ENCODE measurements around the gene NKAIN1.
"Not testable (repeated sequence)": the region's sequence is repeated elsewhere in the genome, so short reads cannot be mapped to it uniquely, and the experiment has no call there.

The NKAIN1 gene

DNA sequence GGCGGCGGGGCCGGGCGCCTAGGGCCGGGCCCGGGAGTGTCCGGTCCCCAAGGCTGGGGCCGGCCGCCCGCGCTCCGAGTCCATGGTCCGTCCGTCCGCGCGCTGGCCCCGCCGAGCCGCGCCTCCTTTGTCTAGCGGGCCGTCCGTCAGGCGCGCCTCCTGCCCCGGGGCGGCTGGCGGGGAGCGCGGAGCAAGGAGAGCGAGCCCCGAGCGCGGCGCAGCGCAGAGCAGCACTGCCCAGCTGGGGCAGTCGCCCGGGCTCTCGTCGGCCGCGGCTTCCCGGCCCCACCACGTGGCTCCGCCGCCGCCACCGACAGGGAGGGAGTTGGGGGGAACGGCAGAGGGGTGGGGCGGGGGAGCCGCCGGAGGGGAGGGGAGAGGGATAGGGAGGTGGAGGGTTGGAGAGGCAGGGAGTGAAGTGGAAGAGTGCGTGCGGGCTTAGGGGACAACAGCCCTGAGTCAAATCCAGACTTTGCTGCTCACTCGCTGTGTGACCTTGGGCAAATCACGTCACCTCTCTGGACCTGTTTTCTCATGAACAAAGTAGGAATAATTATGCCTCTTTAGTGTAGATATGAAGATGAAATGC lies at the start of gene NKAIN1:
TSS of gene NKAIN1 (minus strand) at position 235 of the 589 bp plus-strand sequence. CDS start 340 bp downstream, outside the sequence.
- H3K4me2 ChIP-seq (ENCODE audit: low read length), result peak within 1 kb of the TSS; percentile 53
- H3K9me3 ChIP-seq (ENCODE audit: control insufficient read depth, low read length), result no peaks in the 10 kb centered on the region
- H2AFZ ChIP-seq, result no peak within 1 kb of the TSS
- no peak within 1 kb of the TSS for H3K4me3 ChIP-seq (ENCODE audit: low read depth, low read length)
- H3K27me3 ChIP-seq (ENCODE audit: control insufficient read depth, insufficient read depth, low read length), result peaks cover 4% of the 10 kb centered on the region
- TF ChIP-seq, protein P1, sequence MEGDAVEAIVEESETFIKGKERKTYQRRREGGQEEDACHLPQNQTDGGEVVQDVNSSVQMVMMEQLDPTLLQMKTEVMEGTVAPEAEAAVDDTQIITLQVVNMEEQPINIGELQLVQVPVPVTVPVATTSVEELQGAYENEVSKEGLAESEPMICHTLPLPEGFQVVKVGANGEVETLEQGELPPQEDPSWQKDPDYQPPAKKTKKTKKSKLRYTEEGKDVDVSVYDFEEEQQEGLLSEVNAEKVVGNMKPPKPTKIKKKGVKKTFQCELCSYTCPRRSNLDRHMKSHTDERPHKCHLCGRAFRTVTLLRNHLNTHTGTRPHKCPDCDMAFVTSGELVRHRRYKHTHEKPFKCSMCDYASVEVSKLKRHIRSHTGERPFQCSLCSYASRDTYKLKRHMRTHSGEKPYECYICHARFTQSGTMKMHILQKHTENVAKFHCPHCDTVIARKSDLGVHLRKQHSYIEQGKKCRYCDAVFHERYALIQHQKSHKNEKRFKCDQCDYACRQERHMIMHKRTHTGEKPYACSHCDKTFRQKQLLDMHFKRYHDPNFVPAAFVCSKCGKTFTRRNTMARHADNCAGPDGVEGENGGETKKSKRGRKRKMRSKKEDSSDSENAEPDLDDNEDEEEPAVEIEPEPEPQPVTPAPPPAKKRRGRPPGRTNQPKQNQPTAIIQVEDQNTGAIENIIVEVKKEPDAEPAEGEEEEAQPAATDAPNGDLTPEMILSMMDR (IDR thresholded peaks at IDR 0.05), result no peak
- no peak within 1 kb of the TSS for H3K9ac ChIP-seq
- no peak within 1 kb of the TSS for H3K27ac ChIP-seq
- H3K4me1 ChIP-seq, result no peaks in the 10 kb centered on the region
- no peaks in the 10 kb centered on the region for H3K79me2 ChIP-seq
- no peaks in the 10 kb centered on the region for H3K36me3 ChIP-seq (ENCODE audit: control insufficient read depth, insufficient read depth, low read length)

DNA sequence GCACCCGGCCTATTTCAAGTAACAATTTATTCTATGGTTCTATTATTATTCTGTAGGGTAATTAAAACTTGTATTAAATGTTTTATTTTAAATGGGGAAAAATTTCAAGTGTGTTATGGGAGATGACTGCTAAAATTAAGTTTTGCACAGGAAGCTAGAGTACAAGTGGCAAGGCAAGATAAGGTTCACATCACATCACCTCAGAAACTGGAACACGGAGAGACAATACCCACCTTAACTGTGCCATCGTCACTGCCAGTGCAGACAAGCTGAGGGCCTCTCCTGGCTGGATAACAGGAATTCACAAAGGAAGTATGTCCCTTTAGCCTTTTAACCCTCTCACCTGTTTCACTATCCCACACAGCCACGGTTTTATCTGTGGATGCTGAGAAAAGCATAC lies 49.3 kb upstream of the NKAIN1 start:
- Histone ChIP-seq H3K4me3 (ENCODE audit: low read depth, low read length) (no peak overlapping the region), H3K4me1 (no peaks in the 10 kb centered on the region), H3K27me3 (ENCODE audit: control insufficient read depth, insufficient read depth, low read length) (no peaks in the 10 kb centered on the region), H3K9me3 (ENCODE audit: control insufficient read depth, low read length) (no peaks in the 10 kb centered on the region), H3K27ac (no peak overlapping the region), H2AFZ (no peak overlapping the region), H3K4me2 (ENCODE audit: low read length) (no peak overlapping the region), H3K79me2 (no peaks in the 10 kb centered on the region), H3K9ac (no peak overlapping the region), H3K36me3 (ENCODE audit: control insufficient read depth, insufficient read depth, low read length) (no peaks in the 10 kb centered on the region)
- TF ChIP-seq, protein P1 (IDR thresholded peaks at IDR 0.05), result no peak

DNA sequence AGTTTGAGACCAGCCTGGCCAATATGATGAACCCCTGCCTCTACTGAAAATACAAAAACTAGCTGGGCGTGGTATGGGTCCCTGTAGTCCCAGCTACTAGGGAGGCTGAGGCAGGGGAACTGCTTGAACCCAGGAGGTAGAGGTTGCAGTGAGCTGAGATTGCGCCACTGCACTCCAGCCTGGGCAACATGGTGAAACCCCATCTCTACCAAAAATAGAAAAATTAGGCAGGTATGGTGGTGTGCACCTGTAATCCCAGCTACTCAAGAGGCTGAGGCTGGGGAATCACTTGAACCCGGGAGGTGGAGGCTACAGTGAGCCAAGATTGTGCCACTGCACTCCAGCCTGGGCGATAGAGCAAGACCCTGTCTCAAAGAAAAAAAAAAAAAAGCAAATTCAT lies 48.1 kb upstream of the NKAIN1 start:
- not testable (repeated sequence) for H2AFZ ChIP-seq; H3K4me3 ChIP-seq (ENCODE audit: low read depth, low read length); H3K9ac ChIP-seq; H3K4me1 ChIP-seq; H3K27ac ChIP-seq; H3K79me2 ChIP-seq; H3K27me3 ChIP-seq (ENCODE audit: control insufficient read depth, insufficient read depth, low read length); H3K9me3 ChIP-seq (ENCODE audit: control insufficient read depth, low read length); H3K36me3 ChIP-seq (ENCODE audit: control insufficient read depth, insufficient read depth, low read length); H3K4me2 ChIP-seq (ENCODE audit: low read length)

DNA sequence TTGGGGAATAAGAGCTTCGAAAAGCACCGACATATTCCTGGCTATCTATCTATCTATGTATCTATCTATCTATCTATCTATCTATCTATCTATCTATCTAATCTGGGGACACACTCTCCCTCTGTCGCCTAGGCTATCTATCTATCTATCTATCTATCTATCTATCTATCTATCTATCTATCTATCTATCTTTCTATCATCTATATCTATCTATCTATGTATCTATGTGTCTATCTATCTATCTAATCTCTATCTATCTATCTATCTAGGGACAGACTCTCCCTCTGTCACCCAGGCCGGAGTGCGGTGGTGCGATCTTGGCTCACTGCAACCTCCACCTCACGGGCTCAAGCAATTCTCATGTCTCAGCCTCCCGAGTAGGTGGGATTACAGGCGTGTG lies 42.7 kb upstream of the NKAIN1 start:
- H3K36me3 ChIP-seq (ENCODE audit: control insufficient read depth, insufficient read depth, low read length); H3K9me3 ChIP-seq (ENCODE audit: control insufficient read depth, low read length); H3K27ac ChIP-seq; H3K4me2 ChIP-seq (ENCODE audit: low read length); H2AFZ ChIP-seq; H3K4me1 ChIP-seq; H3K27me3 ChIP-seq (ENCODE audit: control insufficient read depth, insufficient read depth, low read length); H3K9ac ChIP-seq; H3K79me2 ChIP-seq; H3K4me3 ChIP-seq (ENCODE audit: low read depth, low read length): not testable (repeated sequence)

DNA sequence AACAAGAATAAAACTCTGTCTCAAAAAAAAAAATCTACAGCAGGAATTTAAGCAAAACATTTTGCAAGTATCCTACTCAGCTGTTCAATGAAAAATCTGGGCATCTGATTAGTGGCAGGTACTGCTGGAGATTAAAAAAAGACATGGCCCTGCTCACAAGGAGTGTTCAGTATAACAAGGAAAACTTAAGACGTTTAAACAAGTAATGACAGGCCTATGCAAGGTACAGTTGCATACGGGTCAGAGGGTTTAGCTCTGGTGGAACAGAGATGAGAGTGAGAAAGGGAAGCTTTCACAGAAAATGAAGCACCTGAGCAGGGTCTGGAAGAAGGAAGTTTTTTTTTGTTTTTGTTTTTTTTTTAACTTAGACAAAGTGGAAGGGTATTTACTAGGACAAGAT lies 33.9 kb upstream of the NKAIN1 start:
- Histone ChIP-seq H3K27ac (no peak overlapping the region), H3K9me3 (ENCODE audit: control insufficient read depth, low read length) (no peaks in the 10 kb centered on the region), H3K36me3 (ENCODE audit: control insufficient read depth, insufficient read depth, low read length) (no peaks in the 10 kb centered on the region), H3K79me2 (no peaks in the 10 kb centered on the region), H3K9ac (no peak overlapping the region), H3K27me3 (ENCODE audit: control insufficient read depth, insufficient read depth, low read length) (no peaks in the 10 kb centered on the region), H3K4me3 (ENCODE audit: low read depth, low read length) (no peak overlapping the region), H2AFZ (no peak overlapping the region), H3K4me2 (ENCODE audit: low read length) (no peak overlapping the region), H3K4me1 (no peaks in the 10 kb centered on the region)
- TF ChIP-seq, protein P1 (IDR thresholded peaks at IDR 0.05), result no peak

DNA sequence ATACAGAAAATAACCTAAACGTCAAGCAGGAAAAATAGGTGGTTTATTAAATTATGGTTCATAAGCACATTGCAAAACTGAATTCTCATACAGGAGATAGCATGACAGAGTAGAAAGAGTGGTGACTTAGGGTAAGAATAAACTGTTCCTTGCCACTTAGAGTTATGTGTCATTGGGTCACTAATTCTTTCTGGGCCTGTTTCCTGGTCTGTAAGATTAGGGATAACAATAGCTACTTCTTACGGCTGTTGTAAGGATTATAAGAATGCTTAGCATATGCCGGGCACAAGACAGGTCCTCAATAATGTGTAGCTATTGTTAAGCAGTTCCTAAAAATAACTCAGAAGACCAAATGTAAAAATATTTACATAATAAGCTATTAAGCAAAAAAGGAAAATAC lies 32.7 kb upstream of the NKAIN1 start:
- no peaks in the 10 kb centered on the region for H3K27me3 ChIP-seq (ENCODE audit: control insufficient read depth, insufficient read depth, low read length)
- no peaks in the 10 kb centered on the region for H3K4me1 ChIP-seq
- H3K36me3 ChIP-seq (ENCODE audit: control insufficient read depth, insufficient read depth, low read length), result no peaks in the 10 kb centered on the region
- no peak overlapping the region for H3K4me3 ChIP-seq (ENCODE audit: low read depth, low read length)
- no peaks in the 10 kb centered on the region for H3K79me2 ChIP-seq
- H3K9ac ChIP-seq, result no peak overlapping the region
- no peaks in the 10 kb centered on the region for H3K9me3 ChIP-seq (ENCODE audit: control insufficient read depth, low read length)
- TF ChIP-seq, protein P1 (IDR thresholded peaks at IDR 0.05), result no peak
- no peak overlapping the region for H2AFZ ChIP-seq
- H3K4me2 ChIP-seq (ENCODE audit: low read length), result no peak overlapping the region
- no peak overlapping the region for H3K27ac ChIP-seq

Measured in parathyroid adenoma (tissue), 2 donors.